ENCODE data around the gene PRKCA.

PRKCA gene

GRCh38 chr17:66678827-66679226 is 376.4 kb downstream of the PRKCA start:
- TF ChIP-seq CTCF (IDR thresholded peaks at IDR 0.05; ENCODE audit: control insufficient read depth, extremely low read depth, insufficient read depth): no peak
- H3K4me3 ChIP-seq (ENCODE audit: low read depth, low read length): no peak overlapping the region
- DNase-seq (ENCODE audit: low read depth): no peak

- no peak for TF ChIP-seq CTCF (IDR thresholded peaks at IDR 0.05; ENCODE audit: control insufficient read depth, extremely low read depth, insufficient read depth)
- DNase-seq (ENCODE audit: low read depth): no peak
- no peak overlapping the region for H3K4me3 ChIP-seq (ENCODE audit: low read depth, low read length)
Measured at GRCh38 chr17:66679631-66680517, 377.5 kb downstream of the PRKCA start.

- DNase-seq (ENCODE audit: low read depth): no peak
- no peak for TF ChIP-seq CTCF (IDR thresholded peaks at IDR 0.05; ENCODE audit: control insufficient read depth, extremely low read depth, insufficient read depth)
- H3K4me3 ChIP-seq (ENCODE audit: low read depth, low read length): no peak overlapping the region
Measured at GRCh38 chr17:66682283-66682682, 379.9 kb downstream of the PRKCA start.

- no peak for DNase-seq (ENCODE audit: low read depth)
- no peak overlapping the region for H3K4me3 ChIP-seq (ENCODE audit: low read depth, low read length)
- no peak for TF ChIP-seq CTCF (IDR thresholded peaks at IDR 0.05; ENCODE audit: control insufficient read depth, extremely low read depth, insufficient read depth)
Measured at GRCh38 chr17:66684261-66684660, 381.8 kb downstream of the PRKCA start.

- DNase-seq (ENCODE audit: low read depth): no peak
- no peak overlapping the region for H3K4me3 ChIP-seq (ENCODE audit: low read depth, low read length)
- TF ChIP-seq CTCF (IDR thresholded peaks at IDR 0.05; ENCODE audit: control insufficient read depth, extremely low read depth, insufficient read depth): no peak
Measured at GRCh38 chr17:66684731-66685130, 382.3 kb downstream of the PRKCA start.

GRCh38 chr17:66686601-66687000 is 384.2 kb downstream of the PRKCA start:
- no peak for TF ChIP-seq CTCF (IDR thresholded peaks at IDR 0.05; ENCODE audit: control insufficient read depth, extremely low read depth, insufficient read depth)
- no peak overlapping the region for H3K4me3 ChIP-seq (ENCODE audit: low read depth, low read length)
- no peak for DNase-seq (ENCODE audit: low read depth)
